Measurements from ENCODE around the gene TTLL5. TPM values are rescaled to one million over a fixed set of nuclear protein-coding genes. Genes with fewer than 3 reads are reported as not detected.

The TTLL5 gene
- total RNA-seq, 1 donor, result 29.5 TPM

- no peak overlapping the region for H3K4me3 ChIP-seq (ENCODE audit: low read depth, low read length)
- no peak for DNase-seq (ENCODE audit: low read depth)
- no peak for TF ChIP-seq CTCF (IDR thresholded peaks at IDR 0.05; ENCODE audit: insufficient read depth, low read length)
Measured at GRCh38 chr14:75941030-75941429, 280.0 kb downstream of the TTLL5 start.

GRCh38 chr14:75944607-75945241 is 283.7 kb downstream of the TTLL5 start:
- no peak for DNase-seq (ENCODE audit: low read depth)
- no peak overlapping the region for H3K4me3 ChIP-seq (ENCODE audit: low read depth, low read length)
- no peak for TF ChIP-seq CTCF (IDR thresholded peaks at IDR 0.05; ENCODE audit: insufficient read depth, low read length)

- TF ChIP-seq CTCF (IDR thresholded peaks at IDR 0.05; ENCODE audit: insufficient read depth, low read length), result no peak
- no peak overlapping the region for H3K4me3 ChIP-seq (ENCODE audit: low read depth, low read length)
- DNase-seq (ENCODE audit: low read depth), result no peak
Measured at GRCh38 chr14:75946785-75947184, 285.7 kb downstream of the TTLL5 start.

- TF ChIP-seq CTCF (IDR thresholded peaks at IDR 0.05; ENCODE audit: insufficient read depth, low read length), result no peak
- DNase-seq (ENCODE audit: low read depth), result no peak
- no peak overlapping the region for H3K4me3 ChIP-seq (ENCODE audit: low read depth, low read length)
Measured at GRCh38 chr14:75952489-75952888, 291.4 kb downstream of the TTLL5 start.

- H3K4me3 ChIP-seq (ENCODE audit: low read depth, low read length), result no peak overlapping the region
- no peak for DNase-seq (ENCODE audit: low read depth)
- TF ChIP-seq CTCF (IDR thresholded peaks at IDR 0.05; ENCODE audit: insufficient read depth, low read length), result no peak
Measured at GRCh38 chr14:75959031-75959430, 298.0 kb downstream of the TTLL5 start.

- TF ChIP-seq CTCF (IDR thresholded peaks at IDR 0.05; ENCODE audit: insufficient read depth, low read length), result no peak
- no peak for DNase-seq (ENCODE audit: low read depth)
- no peak overlapping the region for H3K4me3 ChIP-seq (ENCODE audit: low read depth, low read length)
Measured at GRCh38 chr14:75960231-75960630, 299.2 kb downstream of the TTLL5 start.

GRCh38 chr14:75961662-75962061 is 300.6 kb downstream of the TTLL5 start:
- DNase-seq (ENCODE audit: low read depth), result no peak
- TF ChIP-seq CTCF (IDR thresholded peaks at IDR 0.05; ENCODE audit: insufficient read depth, low read length), result no peak

More at GRCh38 chr14:75961662-75962061, 300.6 kb downstream of the TTLL5 start:
- no peak overlapping the region for H3K4me3 ChIP-seq (ENCODE audit: low read depth, low read length)

Measured in fibroblast of the aortic adventitia (primary cell).